HCT116 (cell line): Measurements from ENCODE around the gene TNFAIP2.

ENCODE experiments used
- CEBPB ChIP-seq: IDR thresholded peaks from 2 replicates; pipeline ENCODE4 v1.6.1; 2012; ENCODE audit warnings: low read depth
- EZH2 ChIP-seq: fragments of 200-600 bp; sonication (generic); IDR thresholded peaks from 2 replicates; pipeline ENCODE4 v1.6.1; 2017; ENCODE audit warnings: antibody characterized with exemption, mixed run types
- FOSL1 ChIP-seq: IDR thresholded peaks from 2 replicates; pipeline ENCODE4 v1.6.1; 2012; ENCODE audit warnings: low read depth
- JUND ChIP-seq: IDR thresholded peaks from 2 replicates; pipeline ENCODE4 v1.6.1; 2012
- POLR2A ChIP-seq: IDR thresholded peaks from 2 replicates; pipeline ENCODE4 v1.7.0; 2011; ENCODE audit warnings: borderline replicate concordance; ENCODE audit not compliant: insufficient read depth, insufficient read length; ENCODE audit errors: extremely low read depth
- POLR2AphosphoS5 ChIP-seq: IDR thresholded peaks from 2 replicates; pipeline ENCODE4 v1.6.1; 2011; ENCODE audit warnings: mild to moderate bottlenecking, low read depth, low read length, moderate library complexity
- YY1 ChIP-seq: IDR thresholded peaks from 2 replicates; pipeline ENCODE4 v1.6.1; 2011; ENCODE audit warnings: low read length, low read depth, moderate library complexity, mild to moderate bottlenecking; ENCODE audit not compliant: insufficient replicate concordance; ENCODE audit errors: extremely low read depth
- TF ChIP-seq, protein P1 (sequence below), 3 experiments: fragments of 200-600 bp in 1 of 3; sonication (generic) in 1 of 3; IDR thresholded peaks in 2 of 3; conservative IDR thresholded peaks in 1 of 3; 2 replicates each; pipeline ENCODE4 v1.5.1; 2012 to 2017; ENCODE audit warnings: low read depth in 2 of 3, low read length in 2 of 3, antibody characterized with exemption in 1 of 3, borderline replicate concordance in 1 of 3, control low read depth in 1 of 3, mild to moderate bottlenecking in 1 of 3, mixed read lengths in 1 of 3, mixed run types in 1 of 3, moderate library complexity in 1 of 3; ENCODE audit not compliant: insufficient read depth in 1 of 3
- TF ChIP-seq, protein P2 (sequence below): IDR thresholded peaks from 2 replicates; pipeline ENCODE4 v1.6.1; 2012; ENCODE audit warnings: low read depth
- TF ChIP-seq, protein P3 (sequence below): IDR thresholded peaks from 2 replicates; pipeline ENCODE4 v1.6.1; 2012
- TF ChIP-seq, protein P4 (sequence below): IDR thresholded peaks from 2 replicates; pipeline ENCODE4 v1.6.1; 2011; ENCODE audit warnings: mild to moderate bottlenecking, low read length, moderate library complexity; ENCODE audit not compliant: insufficient replicate concordance; ENCODE audit errors: extremely low read depth

DNA sequence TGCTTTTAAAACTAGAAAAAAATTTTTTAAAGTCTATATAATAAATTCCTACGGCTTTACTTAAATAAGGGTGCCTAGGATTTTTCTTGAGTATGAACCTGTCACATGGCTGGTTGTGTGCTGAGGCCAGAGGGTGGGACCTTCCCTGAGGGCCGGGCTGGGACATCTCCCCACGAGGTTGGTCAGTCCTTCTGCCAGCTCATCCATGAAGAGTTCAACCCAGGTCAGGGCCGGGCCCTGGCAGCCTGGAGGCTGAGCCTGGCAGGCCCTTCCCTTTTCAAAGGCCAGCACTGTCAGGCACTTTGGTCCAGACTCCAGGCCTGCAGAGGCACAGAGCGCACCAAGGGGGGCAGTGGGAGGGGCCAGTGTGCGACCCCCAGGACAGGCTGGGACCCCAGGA is 31.7 kb downstream of the TNFAIP2 start:
- no peak for TF ChIP-seq JUND
- TF ChIP-seq, protein P1, sequence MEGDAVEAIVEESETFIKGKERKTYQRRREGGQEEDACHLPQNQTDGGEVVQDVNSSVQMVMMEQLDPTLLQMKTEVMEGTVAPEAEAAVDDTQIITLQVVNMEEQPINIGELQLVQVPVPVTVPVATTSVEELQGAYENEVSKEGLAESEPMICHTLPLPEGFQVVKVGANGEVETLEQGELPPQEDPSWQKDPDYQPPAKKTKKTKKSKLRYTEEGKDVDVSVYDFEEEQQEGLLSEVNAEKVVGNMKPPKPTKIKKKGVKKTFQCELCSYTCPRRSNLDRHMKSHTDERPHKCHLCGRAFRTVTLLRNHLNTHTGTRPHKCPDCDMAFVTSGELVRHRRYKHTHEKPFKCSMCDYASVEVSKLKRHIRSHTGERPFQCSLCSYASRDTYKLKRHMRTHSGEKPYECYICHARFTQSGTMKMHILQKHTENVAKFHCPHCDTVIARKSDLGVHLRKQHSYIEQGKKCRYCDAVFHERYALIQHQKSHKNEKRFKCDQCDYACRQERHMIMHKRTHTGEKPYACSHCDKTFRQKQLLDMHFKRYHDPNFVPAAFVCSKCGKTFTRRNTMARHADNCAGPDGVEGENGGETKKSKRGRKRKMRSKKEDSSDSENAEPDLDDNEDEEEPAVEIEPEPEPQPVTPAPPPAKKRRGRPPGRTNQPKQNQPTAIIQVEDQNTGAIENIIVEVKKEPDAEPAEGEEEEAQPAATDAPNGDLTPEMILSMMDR (IDR thresholded peaks at IDR 0.05 in 2 of 3, conservative IDR thresholded peaks at IDR 0.05 in 1 of 3; ENCODE audit: borderline replicate concordance in 1 of 3, insufficient read depth in 1 of 3, low read depth in 2 of 3, low read length in 2 of 3): no peak
- no peak for TF ChIP-seq CEBPB
- TF ChIP-seq POLR2A: no peak
- TF ChIP-seq POLR2AphosphoS5: peak; percentile 23; the same call in 1 of the 2 replicates
- TF ChIP-seq, protein P2, sequence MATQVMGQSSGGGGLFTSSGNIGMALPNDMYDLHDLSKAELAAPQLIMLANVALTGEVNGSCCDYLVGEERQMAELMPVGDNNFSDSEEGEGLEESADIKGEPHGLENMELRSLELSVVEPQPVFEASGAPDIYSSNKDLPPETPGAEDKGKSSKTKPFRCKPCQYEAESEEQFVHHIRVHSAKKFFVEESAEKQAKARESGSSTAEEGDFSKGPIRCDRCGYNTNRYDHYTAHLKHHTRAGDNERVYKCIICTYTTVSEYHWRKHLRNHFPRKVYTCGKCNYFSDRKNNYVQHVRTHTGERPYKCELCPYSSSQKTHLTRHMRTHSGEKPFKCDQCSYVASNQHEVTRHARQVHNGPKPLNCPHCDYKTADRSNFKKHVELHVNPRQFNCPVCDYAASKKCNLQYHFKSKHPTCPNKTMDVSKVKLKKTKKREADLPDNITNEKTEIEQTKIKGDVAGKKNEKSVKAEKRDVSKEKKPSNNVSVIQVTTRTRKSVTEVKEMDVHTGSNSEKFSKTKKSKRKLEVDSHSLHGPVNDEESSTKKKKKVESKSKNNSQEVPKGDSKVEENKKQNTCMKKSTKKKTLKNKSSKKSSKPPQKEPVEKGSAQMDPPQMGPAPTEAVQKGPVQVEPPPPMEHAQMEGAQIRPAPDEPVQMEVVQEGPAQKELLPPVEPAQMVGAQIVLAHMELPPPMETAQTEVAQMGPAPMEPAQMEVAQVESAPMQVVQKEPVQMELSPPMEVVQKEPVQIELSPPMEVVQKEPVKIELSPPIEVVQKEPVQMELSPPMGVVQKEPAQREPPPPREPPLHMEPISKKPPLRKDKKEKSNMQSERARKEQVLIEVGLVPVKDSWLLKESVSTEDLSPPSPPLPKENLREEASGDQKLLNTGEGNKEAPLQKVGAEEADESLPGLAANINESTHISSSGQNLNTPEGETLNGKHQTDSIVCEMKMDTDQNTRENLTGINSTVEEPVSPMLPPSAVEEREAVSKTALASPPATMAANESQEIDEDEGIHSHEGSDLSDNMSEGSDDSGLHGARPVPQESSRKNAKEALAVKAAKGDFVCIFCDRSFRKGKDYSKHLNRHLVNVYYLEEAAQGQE: no peak
- TF ChIP-seq EZH2: no peak
- TF ChIP-seq, protein P3, sequence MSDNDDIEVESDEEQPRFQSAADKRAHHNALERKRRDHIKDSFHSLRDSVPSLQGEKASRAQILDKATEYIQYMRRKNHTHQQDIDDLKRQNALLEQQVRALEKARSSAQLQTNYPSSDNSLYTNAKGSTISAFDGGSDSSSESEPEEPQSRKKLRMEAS: peak; percentile 59; the same call in 1 of the 2 replicates
- TF ChIP-seq, protein P4, sequence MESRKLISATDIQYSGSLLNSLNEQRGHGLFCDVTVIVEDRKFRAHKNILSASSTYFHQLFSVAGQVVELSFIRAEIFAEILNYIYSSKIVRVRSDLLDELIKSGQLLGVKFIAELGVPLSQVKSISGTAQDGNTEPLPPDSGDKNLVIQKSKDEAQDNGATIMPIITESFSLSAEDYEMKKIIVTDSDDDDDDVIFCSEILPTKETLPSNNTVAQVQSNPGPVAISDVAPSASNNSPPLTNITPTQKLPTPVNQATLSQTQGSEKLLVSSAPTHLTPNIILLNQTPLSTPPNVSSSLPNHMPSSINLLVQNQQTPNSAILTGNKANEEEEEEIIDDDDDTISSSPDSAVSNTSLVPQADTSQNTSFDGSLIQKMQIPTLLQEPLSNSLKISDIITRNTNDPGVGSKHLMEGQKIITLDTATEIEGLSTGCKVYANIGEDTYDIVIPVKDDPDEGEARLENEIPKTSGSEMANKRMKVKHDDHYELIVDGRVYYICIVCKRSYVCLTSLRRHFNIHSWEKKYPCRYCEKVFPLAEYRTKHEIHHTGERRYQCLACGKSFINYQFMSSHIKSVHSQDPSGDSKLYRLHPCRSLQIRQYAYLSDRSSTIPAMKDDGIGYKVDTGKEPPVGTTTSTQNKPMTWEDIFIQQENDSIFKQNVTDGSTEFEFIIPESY: no peak
- TF ChIP-seq YY1: no peak
- no peak for TF ChIP-seq FOSL1
